GM23338 (cell line): ENCODE measurements around the gene CDC42BPA.

ENCODE experiments used
- CREB1 ChIP-seq: fragments of 250-450 bp; sonication (Bioruptor Pico); IDR thresholded peaks from 2 replicates; pipeline ENCODE4 v1.5.0; 2020; ENCODE audit warnings: low read depth, mild to moderate bottlenecking, moderate library complexity
- CTCF ChIP-seq, 2 experiments: fragments of 200-600 bp in 1 of 2; sonication (generic) in 1 of 2; conservative IDR thresholded peaks; 2 replicates each; pipeline versions ENCODE4 v1.5.1 to v1.6.1; 2016 to 2017; ENCODE audit warnings: antibody characterized with exemption in 2 of 2, low read depth in 2 of 2, mild to moderate bottlenecking in 2 of 2, moderate library complexity in 1 of 2
- EZH2 ChIP-seq: fragments of 200-600 bp; sonication (generic); IDR thresholded peaks from one replicate; pipeline ENCODE4 v1.8.0; 2017; ENCODE audit warnings: antibody characterized with exemption, mild to moderate bottlenecking, low read depth; ENCODE audit not compliant: unreplicated experiment
- EZH2phosphoT487 ChIP-seq: fragments of 200-600 bp; sonication (generic); IDR thresholded peaks from one replicate; pipeline ENCODE4 v1.8.1; 2018; ENCODE audit warnings: antibody characterized with exemption; ENCODE audit not compliant: unreplicated experiment
- JUNB ChIP-seq: IDR thresholded peaks from one replicate; pipeline ENCODE4 v1.6.1; 2016; ENCODE audit warnings: antibody characterized with exemption; ENCODE audit not compliant: unreplicated experiment
- NANOG ChIP-seq: IDR thresholded peaks from 2 replicates; pipeline ENCODE4 v1.6.1; 2016; ENCODE audit warnings: antibody characterized with exemption, borderline replicate concordance
- POLR2AphosphoS5 ChIP-seq: IDR thresholded peaks from 2 replicates; pipeline ENCODE4 v1.6.1; 2016; ENCODE audit warnings: antibody characterized with exemption, low read depth
- REST ChIP-seq: IDR thresholded peaks from one replicate; pipeline ENCODE4 v1.6.1; 2018; ENCODE audit warnings: antibody characterized with exemption; ENCODE audit not compliant: unreplicated experiment
- STAT1 ChIP-seq: IDR thresholded peaks from one replicate; pipeline ENCODE4 v1.6.1; 2016; ENCODE audit warnings: antibody characterized with exemption; ENCODE audit not compliant: unreplicated experiment
- ZNF114 ChIP-seq: fragments of 250-450 bp; sonication (Bioruptor Pico); IDR thresholded peaks from 2 replicates; pipeline ENCODE4 v1.5.0; 2020; ENCODE audit warnings: mild to moderate bottlenecking, moderate library complexity

GRCh38 chr1:226982451-226983177 lies 335.7 kb downstream of the CDC42BPA start:
- TF ChIP-seq CTCF (conservative IDR thresholded peaks at IDR 0.05; ENCODE audit: low read depth in 2 of 2) (no peak), JUNB (no peak), EZH2 (no peak), ZNF114 (CRISPR knock-in tag) (no peak), REST (no peak), STAT1 (no peak), POLR2AphosphoS5 (no peak), CREB1 (no peak), EZH2phosphoT487 (no peak), NANOG (no peak)
